ENCODE measurements around the gene ANKRD9. TPM values are rescaled to one million over a fixed set of nuclear protein-coding genes. Genes with fewer than 3 reads are reported as not detected.

Gene ANKRD9
- total RNA-seq, 1 experiment from 2014 or later: 13.0 TPM

GRCh38 chr14:102499401-102500157, 10.0 kb downstream of the ANKRD9 start:
- no peak for DNase-seq (ENCODE audit: low read depth)

DNA sequence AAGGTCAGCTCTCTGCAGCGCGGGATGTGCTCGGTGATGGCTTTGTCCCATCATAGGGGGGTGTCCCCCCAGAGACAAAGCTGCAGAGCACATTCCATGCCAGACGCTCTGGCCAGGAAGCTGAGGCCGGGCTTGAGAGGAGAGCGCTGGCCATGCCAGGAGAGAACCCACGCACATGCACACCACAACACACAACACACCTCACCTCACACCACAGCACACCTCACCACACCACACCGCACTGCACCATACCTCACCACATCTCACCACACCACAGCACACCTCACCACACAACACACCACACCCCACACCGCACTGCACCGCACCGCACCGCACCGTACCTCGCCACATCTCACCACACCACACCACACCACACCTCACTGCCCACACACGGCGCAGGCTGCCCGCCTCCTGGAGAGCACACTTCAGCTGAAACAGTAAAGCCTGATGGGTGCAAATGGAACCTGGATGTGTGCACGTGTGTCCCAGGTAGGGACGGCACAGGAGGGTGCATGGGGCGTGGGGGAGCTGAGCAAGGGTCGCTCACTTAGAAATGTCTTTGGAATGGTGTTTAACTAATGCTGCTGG, 10.8 kb downstream of the ANKRD9 start:
- no peak for DNase-seq (ENCODE audit: low read depth)

DNA sequence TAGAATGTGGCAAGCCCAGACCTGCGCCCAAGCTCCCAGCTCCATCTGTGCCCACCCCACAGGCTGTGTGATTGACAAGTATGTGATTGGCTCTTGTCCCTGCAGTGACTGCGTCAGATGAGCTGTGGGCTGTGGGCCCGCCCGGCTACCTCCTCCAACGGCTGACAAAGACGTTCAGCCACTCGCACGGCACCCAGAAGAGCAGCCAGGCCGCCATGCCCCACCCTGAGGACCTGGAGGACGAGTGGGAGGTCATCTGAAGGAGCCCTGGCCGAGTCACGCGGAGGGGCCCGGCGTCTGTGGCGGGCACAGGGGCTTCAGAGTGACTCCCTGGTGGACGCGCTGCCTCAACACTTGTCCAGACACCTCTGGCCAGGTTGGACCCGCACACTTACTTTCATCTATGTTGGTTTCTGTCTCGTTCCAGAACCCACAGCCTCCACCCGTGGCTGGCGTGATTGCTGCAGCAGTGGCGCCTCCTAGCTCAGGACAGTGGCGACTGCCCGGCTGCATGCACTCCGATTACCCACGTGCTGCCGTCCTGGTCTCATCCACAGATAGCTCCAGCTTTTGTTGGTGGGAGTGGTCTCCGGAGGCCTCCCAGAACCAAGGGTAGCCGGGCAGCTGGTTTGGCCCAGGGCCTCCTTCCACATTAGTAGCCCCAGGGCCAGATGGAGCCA, 11.4 kb downstream of the ANKRD9 start:
- DNase-seq (ENCODE audit: low read depth): no peak

DNA sequence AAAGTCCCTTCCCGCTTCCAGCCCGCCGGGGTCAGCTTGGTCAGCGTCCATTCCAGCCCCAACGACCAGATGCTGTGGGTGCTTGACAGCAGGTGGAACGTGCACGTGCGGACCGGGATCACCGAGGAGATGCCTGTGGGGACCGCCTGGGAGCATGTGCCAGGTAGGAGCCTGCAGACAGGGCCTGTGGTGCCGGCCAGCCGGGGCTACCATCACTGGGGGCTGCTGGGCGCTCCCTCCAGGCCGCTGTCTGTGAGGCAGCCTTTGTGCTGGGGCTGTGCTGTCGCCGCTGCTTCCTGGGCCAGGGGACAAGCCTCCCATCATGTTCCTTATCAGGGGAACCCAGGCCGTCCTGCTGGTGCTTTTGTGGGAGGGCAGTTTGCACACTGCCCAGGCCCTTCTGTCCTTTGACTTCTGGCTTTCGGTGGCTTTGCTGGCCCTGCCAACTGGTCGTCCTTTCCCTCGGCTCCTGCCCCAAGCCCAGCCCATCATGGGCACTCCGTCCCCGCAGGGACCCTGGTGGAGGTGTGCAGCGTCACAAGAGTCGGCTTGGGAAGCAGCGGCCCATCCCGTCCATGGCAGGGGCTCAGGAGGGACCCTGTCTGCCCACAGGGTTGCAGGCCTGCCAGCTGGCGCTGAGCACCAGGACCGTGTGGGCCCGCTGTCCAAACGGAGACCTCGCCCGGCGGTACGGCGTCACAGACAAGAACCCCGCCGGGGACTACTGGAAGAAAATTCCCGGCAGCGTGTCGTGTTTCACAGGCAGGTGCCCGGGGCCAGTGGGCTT, 12.4 kb downstream of the ANKRD9 start:
- DNase-seq (ENCODE audit: low read depth): no peak

GRCh38 chr14:102496331-102496691, 13.3 kb downstream of the ANKRD9 start:
- no peak for DNase-seq (ENCODE audit: low read depth)

- DNase-seq (ENCODE audit: low read depth): no peak
These were observed 13.9 kb downstream of the ANKRD9 start for GRCh38 chr14:102495491-102496330.

GRCh38 chr14:102493585-102493984, 16.0 kb downstream of the ANKRD9 start:
- DNase-seq (ENCODE audit: low read depth): no peak

DNA sequence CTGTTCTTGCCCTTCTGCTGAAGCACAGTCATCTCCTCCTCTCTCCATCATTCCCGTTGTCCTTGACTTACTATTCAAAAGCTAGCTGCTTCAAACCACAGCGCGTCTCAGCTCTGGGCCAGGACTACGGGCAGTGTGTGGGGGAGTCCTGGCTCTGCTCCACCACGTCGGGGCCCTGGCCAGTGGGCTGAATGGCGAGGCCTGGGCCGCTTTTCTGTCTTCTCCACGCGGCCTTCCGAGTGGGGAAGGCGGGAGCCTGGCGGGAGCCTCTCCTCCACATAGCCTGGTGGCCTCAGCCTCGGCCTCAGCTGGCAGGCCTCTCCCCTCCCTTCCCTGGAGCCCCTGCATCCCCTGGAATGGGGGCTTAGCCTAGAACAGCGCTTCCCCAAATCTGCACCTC, 16.5 kb downstream of the ANKRD9 start:
- no peak for DNase-seq (ENCODE audit: low read depth)

DNA sequence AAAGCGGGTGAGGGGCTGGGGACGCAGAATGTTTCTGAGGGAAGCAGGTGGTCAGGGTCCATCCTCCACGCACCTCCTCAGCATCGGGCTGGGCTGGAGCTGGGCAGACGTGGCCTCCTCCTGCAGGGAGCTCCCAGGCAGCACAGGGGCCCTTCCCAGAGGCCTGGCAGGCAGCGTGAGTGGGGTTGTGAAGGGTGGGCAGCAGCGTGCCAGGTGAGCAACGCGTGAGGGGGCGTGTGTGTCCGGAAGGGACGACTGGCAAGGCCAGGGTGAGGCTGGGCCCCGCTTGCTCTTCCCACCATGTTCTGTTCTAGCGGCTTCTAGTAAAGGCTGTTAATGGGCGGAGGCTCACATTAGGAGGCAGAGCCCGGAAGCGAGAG, 17.1 kb downstream of the ANKRD9 start:
- no peak for DNase-seq (ENCODE audit: low read depth)

GRCh38 chr14:102491786-102492530, 17.6 kb downstream of the ANKRD9 start:
- DNase-seq (ENCODE audit: low read depth): no peak

DNA sequence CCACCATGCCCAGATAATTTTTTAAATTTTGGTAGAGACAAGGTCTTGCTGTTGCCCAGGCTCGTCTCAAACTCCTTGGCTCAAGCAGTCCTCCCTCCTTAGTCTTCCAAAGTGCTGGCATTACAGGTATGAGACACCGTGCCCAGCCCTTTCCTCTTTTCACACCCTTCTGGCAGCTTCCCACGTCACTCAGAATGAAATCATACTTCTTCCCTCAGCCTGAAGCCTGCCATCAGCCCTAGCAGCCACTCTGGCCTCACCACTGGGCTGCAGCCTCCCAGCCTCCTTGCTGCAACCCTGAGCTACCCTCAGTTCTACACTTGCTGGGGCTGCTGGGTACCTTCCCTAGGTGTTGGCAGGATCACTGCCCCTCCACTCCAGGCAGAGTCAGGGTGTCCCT, 18.2 kb downstream of the ANKRD9 start:
- no peak for DNase-seq (ENCODE audit: low read depth)

DNA sequence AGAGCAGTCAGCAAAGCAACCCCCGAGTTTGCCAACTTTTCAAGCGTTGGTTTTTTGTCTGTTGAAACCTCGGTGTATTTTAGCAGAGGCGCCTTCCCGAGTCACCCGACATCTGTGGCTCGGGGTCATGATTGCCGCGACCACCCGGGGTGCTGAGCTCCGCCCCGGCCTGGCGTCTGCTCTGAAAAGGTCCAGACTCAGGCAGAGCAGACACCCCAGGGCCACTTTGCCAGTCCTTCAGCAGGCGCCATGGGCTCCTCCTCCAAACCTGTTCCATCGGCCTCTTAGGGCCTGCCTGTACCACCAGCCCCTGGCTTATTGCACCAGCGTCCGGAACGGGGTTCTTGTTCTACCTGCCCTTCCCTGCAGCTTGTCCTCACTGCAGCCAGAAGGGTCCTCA, 19.1 kb downstream of the ANKRD9 start:
- DNase-seq (ENCODE audit: low read depth): no peak

GRCh38 chr14:102487204-102487577, 22.4 kb downstream of the ANKRD9 start:
- no peak for DNase-seq (ENCODE audit: low read depth)

DNA sequence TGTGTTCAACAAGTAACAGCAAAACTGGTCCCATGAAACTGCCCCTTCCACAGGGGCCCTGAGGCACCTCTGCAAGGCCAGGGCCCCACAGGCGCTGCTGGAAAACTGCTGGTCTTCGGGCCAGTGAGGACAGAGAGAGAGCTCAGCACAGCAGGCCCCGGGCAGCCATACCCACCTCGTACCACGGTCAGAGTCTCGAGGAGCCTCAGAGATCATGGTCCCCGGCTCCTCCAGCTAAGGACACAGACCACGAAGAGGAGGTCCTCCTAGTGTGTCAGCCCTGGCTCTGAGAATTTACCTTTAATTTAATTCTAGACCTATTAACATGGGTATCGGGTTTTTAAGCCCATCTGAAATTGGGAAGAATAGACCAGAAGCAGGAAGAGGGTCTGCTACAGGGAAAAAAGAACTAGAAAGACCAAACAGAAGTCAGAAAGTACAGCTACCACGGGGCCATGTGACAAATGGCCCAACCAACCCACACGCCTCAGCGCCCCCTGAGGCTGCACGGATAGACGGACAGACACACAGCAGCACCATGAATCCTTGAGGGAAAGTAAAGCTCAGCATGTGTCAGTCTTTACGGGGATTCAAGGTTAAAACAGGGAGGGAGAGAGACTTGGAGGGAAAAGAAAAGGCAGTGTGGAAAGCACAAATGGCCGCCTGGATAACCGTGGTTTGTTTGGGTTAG, 22.9 kb downstream of the ANKRD9 start:
- DNase-seq (ENCODE audit: low read depth): no peak

DNA sequence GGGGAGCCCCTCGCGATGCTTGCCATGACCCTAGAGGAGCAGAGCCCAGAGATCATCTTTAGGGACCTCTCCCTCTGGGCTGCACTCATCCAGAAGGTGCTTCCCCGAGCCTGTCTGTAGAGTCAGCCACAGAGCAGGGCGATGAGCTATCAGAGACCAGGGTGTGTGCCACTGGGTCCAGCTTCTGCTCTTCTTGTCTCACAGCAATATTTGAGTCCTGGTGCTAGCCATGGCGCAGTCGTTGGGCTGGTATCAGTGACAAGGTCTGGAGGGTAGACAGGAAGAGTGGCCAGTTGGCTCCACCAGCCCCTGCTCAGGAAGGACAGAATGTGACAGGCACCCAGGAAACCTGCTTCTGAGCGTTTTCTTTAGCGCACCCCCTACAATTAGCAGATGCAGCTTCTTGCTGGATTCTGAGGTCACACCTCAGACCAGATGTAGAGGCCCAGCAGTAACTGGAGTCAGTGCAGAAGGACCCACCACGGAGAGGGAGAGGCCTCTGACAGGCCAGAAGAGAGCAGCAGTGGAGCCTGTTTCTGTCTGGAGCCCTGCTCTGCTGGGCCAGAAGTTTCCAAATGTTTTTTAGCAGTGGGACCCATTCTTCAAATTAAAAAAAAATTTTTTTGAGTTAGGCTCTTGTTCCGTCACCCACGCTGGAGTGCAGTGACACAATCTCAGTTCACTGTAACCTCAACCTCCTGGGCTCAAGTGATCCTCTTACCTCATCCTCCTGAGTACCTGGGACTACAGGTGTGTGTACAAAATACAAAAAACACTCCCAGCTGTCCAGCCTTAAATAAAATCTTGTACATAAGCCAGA, 23.7 kb downstream of the ANKRD9 start:
- no peak for DNase-seq (ENCODE audit: low read depth)

GRCh38 chr14:102484316-102484715, 25.3 kb downstream of the ANKRD9 start:
- DNase-seq (ENCODE audit: low read depth): no peak

DNA sequence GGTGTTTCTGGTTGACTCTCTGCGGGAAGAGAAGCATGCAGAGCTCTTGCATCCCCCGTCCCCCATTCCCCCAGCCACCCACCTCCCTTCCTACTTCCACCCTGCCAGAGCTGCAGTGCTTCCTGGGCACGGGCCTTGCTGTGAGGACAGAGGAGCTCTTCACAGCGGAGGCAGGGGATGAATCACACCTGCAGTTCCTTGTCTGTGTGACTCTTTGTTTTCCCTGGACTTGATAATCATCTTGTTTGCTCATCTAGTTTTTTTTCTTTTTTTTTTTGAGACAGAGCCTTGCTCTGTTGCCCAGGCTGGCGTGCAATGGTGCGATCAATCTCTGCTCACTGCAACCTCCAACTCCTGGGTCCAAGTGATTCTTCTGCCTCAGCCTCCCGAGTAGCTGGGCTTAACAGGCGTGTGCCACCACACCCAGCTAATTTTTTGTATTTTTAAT, 27.8 kb downstream of the ANKRD9 start:
- DNase-seq (ENCODE audit: low read depth): peak; percentile 88

GRCh38 chr14:102481371-102481770, 28.2 kb downstream of the ANKRD9 start:
- DNase-seq (ENCODE audit: low read depth): no peak

- DNase-seq (ENCODE audit: low read depth): no peak
These were observed 29.8 kb downstream of the ANKRD9 start for GRCh38 chr14:102479777-102480176.

Data from HT1080 (cell line).